Measurements from ENCODE around the gene ANKMY1. TPM values are rescaled to one million over a fixed set of nuclear protein-coding genes. Genes with fewer than 3 reads are reported as not detected.

The ANKMY1 gene
- total and polyA plus RNA-seq, 2 of the 8 experiments (the other 6 are each of a cell fraction or from before 2014, with no cell fraction given) = 4.5 to 4.8 TPM

GRCh38 chr2:240553956-240554480, 3.8 kb downstream of the ANKMY1 start:
- peaks cover 6 to 11% of the 10 kb centered on the region in 2 experiments; a peak in 2 of 4 replicates for H3K9me3 ChIP-seq (ENCODE audit: insufficient read depth in 2 of 2, low read depth in 1 of 2, low read length in 1 of 2)
- no peak overlapping the region for H2BK120ac ChIP-seq (replicated peaks; ENCODE audit: low read depth, low read length)
- peaks cover under 1 to 22% (median 13%) of the 10 kb centered on the region in 4 experiments for H3K27me3 ChIP-seq (replicated peaks in 1 of 4; ENCODE audit: control insufficient read depth in 3 of 4, extremely low read depth in 1 of 4, insufficient read depth in 3 of 4, low read length in 3 of 4)
- FAIRE-seq (no peak), DNase-seq (ENCODE audit: low read depth in 1 of 2, low spot score in 2 of 2) (no peak)
- H3K27ac ChIP-seq (ENCODE audit: low read depth, low read length) = no peak overlapping the region
- no peak overlapping the region for H3K4ac ChIP-seq (replicated peaks; ENCODE audit: insufficient read length, low read depth, low read length)
- no peak overlapping the region for H4K8ac ChIP-seq (ENCODE audit: extremely low read depth, insufficient read depth, low read length)
- no peak overlapping the region for H2BK20ac ChIP-seq (ENCODE audit: low read length)
- ChIA-PET CTCF (ENCODE audit: partially characterized antibody) (interaction anchor here (1.1 to 1.3 kb wide), 2 partner anchors 12 to 15 kb away, joined by 3 to 5 read pairs; no protein-coding TSS in a partner anchor), POLR2A (ENCODE audit: partially characterized antibody) (no interaction called here)
- H3K14ac ChIP-seq (ENCODE audit: insufficient read length) = no peak overlapping the region
- H3K4me3 ChIP-seq (ENCODE audit: extremely low read depth in 1 of 4, insufficient read depth in 2 of 4, low read depth in 3 of 4, low read length in 4 of 4) = no peak overlapping the region
- peaks cover 0 to 2% of the 10 kb centered on the region in 2 experiments for H4K20me1 ChIP-seq (replicated peaks in 1 of 2; ENCODE audit: control insufficient read depth in 1 of 2, insufficient read depth in 2 of 2, low read length in 2 of 2)
- H2BK12ac ChIP-seq (ENCODE audit: low read depth, low read length) = no peak overlapping the region
- no peak overlapping the region for H2AK5ac ChIP-seq (ENCODE audit: low read depth, low read length)
- H3K36me3 ChIP-seq (ENCODE audit: control insufficient read depth in 2 of 4, insufficient read depth in 4 of 4, low read length in 3 of 4) = peaks cover 0 to 5% (median 3%) of the 10 kb centered on the region in 4 experiments; a peak in 2 of 8 replicates
- H2BK15ac ChIP-seq (ENCODE audit: low read length) = no peak overlapping the region
- TF ChIP-seq RBBP5 (IDR thresholded peaks at IDR 0.05; ENCODE audit: borderline replicate concordance, low read depth, low read length) = no peak
- TF ChIP-seq CTBP2 (IDR thresholded peaks at IDR 0.05; ENCODE audit: borderline replicate concordance, insufficient read depth, insufficient read length, low read length) = no peak
- no peak for TF ChIP-seq GTF2F1 (IDR thresholded peaks at IDR 0.05; ENCODE audit: borderline replicate concordance, low read depth, low read length)
- TF ChIP-seq TCF12 (IDR thresholded peaks at IDR 0.05; ENCODE audit: low read depth, low read length) = no peak
- no peak for TF ChIP-seq KDM4A (IDR thresholded peaks at IDR 0.05; ENCODE audit: low read depth, low read length, severe bottlenecking)
- no peak for TF ChIP-seq BCL11A (IDR thresholded peaks at IDR 0.05; ENCODE audit: low read depth in 2 of 2, low read length in 2 of 2)
- TF ChIP-seq SAP30 (IDR thresholded peaks at IDR 0.05; ENCODE audit: insufficient read depth, insufficient replicate concordance, low read length) = no peak
- TF ChIP-seq EGR1 (IDR thresholded peaks at IDR 0.05; ENCODE audit: borderline replicate concordance, low read depth, low read length) = no peak
- TF ChIP-seq RXRA (IDR thresholded peaks at IDR 0.05; ENCODE audit: insufficient read depth, low read depth, low read length) = no peak
- TF ChIP-seq MAFK (IDR thresholded peaks at IDR 0.05; ENCODE audit: low read depth, low read length) = no peak
- no peak for TF ChIP-seq TAF7 (optimal IDR thresholded peaks at IDR 0.05; ENCODE audit: borderline replicate concordance, low read depth, low read length)
- TF ChIP-seq CHD1 (IDR thresholded peaks at IDR 0.05; ENCODE audit: low read depth, low read length) = no peak
- no peak for TF ChIP-seq SP4 (IDR thresholded peaks at IDR 0.05; ENCODE audit: low read length)
- no peak overlapping the region for H3K56ac ChIP-seq (replicated peaks; ENCODE audit: insufficient read length, low read depth, low read length)
- H3K23ac ChIP-seq (ENCODE audit: insufficient read length) = no peak overlapping the region
- H3K4me2 ChIP-seq (ENCODE audit: insufficient read depth in 1 of 2, low read depth in 2 of 2, low read length in 2 of 2) = no peak overlapping the region
- peaks cover 0 to 14% (median 8%) of the 10 kb centered on the region in 4 experiments; a peak in 5 of 7 replicates for H3K4me1 ChIP-seq (replicated peaks in 1 of 4; ENCODE audit: control insufficient read depth in 3 of 4, insufficient read depth in 4 of 4, low read length in 3 of 4)
- no peaks in the 10 kb centered on the region for H3K79me2 ChIP-seq (ENCODE audit: control insufficient read depth in 1 of 2, insufficient read depth in 2 of 2, low read length in 2 of 2)
- H4K5ac ChIP-seq (ENCODE audit: insufficient read length, low read depth, low read length) = no peak overlapping the region
- 94% methylated on average over 7 of the region's 7 CpGs; no CpG with 5 or more reads in 1 of the 2 experiments for WGBS, 2 experiments (ENCODE audit: extremely low coverage in 1 of 2, insufficient coverage in 1 of 2, insufficient read length in 1 of 2, insufficient replicate concordance in 2 of 2, low coverage in 1 of 2, low lambda C conversion rate in 2 of 2, missing lambda C conversion rate in 1 of 2)
- no peak overlapping the region for H3K18ac ChIP-seq (ENCODE audit: extremely low read depth, low read length)
- H3K23me2 ChIP-seq (ENCODE audit: low read depth, low read length) = peaks cover 4% of the 10 kb centered on the region; the same call in 1 of the 2 replicates
- no peak overlapping the region for H2BK5ac ChIP-seq (ENCODE audit: low read depth, low read length)
- no peak overlapping the region for H3K9ac ChIP-seq (replicated peaks in 1 of 4; ENCODE audit: extremely low read depth in 1 of 4, low read depth in 3 of 4, low read length in 3 of 4)
- H2AFZ ChIP-seq (ENCODE audit: low read length) = no peak overlapping the region
- 0 out of 2 replicates have a peak, but pooled peaks cover 2% of the 10 kb centered on the region for H3K79me1 ChIP-seq (ENCODE audit: low read depth, low read length)
- no peak overlapping the region for H4K91ac ChIP-seq (replicated peaks; ENCODE audit: insufficient read length, low read length)
